ENCODE measurements around the gene GRB2. TPM values are rescaled to one million over a fixed set of nuclear protein-coding genes. Genes with fewer than 3 reads are reported as not detected.

GRB2 gene
- total and polyA plus RNA-seq, 10 of the 15 experiments (the other 5 are each of a cell fraction or from before 2014, with no cell fraction given), result 113 to 268 (median 158) TPM

DNA sequence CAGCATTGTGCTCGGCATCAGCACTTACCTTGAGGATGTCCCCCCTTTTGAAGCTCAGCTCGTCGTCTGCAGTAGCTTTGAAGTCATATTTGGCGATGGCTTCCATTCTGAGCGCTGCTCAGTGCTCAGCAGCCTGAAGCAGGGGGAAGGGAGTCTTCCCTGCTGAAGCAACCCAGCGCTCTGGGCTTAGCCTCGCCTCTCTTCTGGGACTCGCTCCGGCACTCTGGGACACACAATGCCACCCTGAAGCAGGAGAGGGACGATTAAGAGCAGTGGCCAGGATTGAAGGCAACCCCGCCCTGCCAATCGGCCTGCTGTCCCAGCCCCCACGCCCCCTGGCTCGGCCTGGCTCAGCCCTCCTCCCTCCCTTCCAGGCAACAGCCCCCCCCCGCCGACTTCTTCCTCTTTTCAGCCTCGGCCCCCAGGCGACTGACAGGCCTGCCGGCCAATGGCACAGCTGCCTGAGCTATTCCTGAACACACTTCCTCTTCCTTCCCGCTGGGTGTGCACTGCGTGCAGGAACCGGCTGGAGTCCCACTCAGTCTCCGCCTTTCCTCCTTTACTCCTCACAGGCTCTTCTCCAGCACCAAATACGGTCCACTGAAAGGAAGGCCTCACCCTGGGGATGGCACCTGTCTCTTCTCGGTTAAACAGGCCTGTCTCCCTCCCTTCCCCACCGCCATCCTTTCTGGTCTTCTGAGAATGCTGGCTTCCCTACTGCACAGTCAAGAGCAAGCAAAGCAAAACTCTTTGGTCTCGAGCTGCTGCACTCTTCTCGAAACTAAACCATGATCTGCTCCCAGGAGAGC lies 11.8 kb downstream of the GRB2 start (continued):
- TF ChIP-seq, protein P1, sequence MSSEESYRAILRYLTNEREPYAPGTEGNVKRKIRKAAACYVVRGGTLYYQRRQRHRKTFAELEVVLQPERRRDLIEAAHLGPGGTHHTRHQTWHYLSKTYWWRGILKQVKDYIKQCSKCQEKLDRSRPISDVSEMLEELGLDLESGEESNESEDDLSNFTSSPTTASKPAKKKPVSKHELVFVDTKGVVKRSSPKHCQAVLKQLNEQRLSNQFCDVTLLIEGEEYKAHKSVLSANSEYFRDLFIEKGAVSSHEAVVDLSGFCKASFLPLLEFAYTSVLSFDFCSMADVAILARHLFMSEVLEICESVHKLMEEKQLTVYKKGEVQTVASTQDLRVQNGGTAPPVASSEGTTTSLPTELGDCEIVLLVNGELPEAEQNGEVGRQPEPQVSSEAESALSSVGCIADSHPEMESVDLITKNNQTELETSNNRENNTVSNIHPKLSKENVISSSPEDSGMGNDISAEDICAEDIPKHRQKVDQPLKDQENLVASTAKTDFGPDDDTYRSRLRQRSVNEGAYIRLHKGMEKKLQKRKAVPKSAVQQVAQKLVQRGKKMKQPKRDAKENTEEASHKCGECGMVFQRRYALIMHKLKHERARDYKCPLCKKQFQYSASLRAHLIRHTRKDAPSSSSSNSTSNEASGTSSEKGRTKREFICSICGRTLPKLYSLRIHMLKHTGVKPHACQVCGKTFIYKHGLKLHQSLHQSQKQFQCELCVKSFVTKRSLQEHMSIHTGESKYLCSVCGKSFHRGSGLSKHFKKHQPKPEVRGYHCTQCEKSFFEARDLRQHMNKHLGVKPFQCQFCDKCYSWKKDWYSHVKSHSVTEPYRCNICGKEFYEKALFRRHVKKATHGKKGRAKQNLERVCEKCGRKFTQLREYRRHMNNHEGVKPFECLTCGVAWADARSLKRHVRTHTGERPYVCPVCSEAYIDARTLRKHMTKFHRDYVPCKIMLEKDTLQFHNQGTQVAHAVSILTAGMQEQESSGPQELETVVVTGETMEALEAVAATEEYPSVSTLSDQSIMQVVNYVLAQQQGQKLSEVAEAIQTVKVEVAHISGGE (CRISPR knock-in tag; IDR thresholded peaks at IDR 0.05), result peak; percentile 60
- no peak for TF ChIP-seq BRCA1 (IDR thresholded peaks at IDR 0.05; ENCODE audit: low read depth, low read length)
- TF ChIP-seq BCL11A (IDR thresholded peaks at IDR 0.05; ENCODE audit: low read depth, low read length), result no peak
- TF ChIP-seq RBBP5 (conservative IDR thresholded peaks at IDR 0.05), result no peak
- peak; percentile 89; the same call in 1 of the 2 replicates for TF ChIP-seq SPI1 (IDR thresholded peaks at IDR 0.05; ENCODE audit: borderline replicate concordance, insufficient read depth, low read depth, low read length)
- peak; percentile 88 for TF ChIP-seq CHD2 (IDR thresholded peaks at IDR 0.05; ENCODE audit: borderline replicate concordance, low read depth, low read length)
- peak; percentile 68 for TF ChIP-seq POLR2AphosphoS5 (IDR thresholded peaks at IDR 0.05; ENCODE audit: low read length)
- TF ChIP-seq SUZ12 (IDR thresholded peaks at IDR 0.05; ENCODE audit: unreplicated experiment), result no peak
- TF ChIP-seq, protein P2, sequence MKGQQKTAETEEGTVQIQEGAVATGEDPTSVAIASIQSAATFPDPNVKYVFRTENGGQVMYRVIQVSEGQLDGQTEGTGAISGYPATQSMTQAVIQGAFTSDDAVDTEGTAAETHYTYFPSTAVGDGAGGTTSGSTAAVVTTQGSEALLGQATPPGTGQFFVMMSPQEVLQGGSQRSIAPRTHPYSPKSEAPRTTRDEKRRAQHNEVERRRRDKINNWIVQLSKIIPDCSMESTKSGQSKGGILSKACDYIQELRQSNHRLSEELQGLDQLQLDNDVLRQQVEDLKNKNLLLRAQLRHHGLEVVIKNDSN (IDR thresholded peaks at IDR 0.05; ENCODE audit: borderline replicate concordance, extremely low read length, insufficient read depth, low read depth, low read length), result no peak
- TF ChIP-seq CBX3 (IDR thresholded peaks at IDR 0.05; ENCODE audit: borderline replicate concordance, low read depth), result no peak
- TF ChIP-seq IRF4 (IDR thresholded peaks at IDR 0.05; ENCODE audit: low read depth, low read length), result no peak
- TF ChIP-seq TCF3 (IDR thresholded peaks at IDR 0.05; ENCODE audit: borderline replicate concordance, insufficient read depth, low read depth, low read length), result no peak
- TF ChIP-seq, protein P3, sequence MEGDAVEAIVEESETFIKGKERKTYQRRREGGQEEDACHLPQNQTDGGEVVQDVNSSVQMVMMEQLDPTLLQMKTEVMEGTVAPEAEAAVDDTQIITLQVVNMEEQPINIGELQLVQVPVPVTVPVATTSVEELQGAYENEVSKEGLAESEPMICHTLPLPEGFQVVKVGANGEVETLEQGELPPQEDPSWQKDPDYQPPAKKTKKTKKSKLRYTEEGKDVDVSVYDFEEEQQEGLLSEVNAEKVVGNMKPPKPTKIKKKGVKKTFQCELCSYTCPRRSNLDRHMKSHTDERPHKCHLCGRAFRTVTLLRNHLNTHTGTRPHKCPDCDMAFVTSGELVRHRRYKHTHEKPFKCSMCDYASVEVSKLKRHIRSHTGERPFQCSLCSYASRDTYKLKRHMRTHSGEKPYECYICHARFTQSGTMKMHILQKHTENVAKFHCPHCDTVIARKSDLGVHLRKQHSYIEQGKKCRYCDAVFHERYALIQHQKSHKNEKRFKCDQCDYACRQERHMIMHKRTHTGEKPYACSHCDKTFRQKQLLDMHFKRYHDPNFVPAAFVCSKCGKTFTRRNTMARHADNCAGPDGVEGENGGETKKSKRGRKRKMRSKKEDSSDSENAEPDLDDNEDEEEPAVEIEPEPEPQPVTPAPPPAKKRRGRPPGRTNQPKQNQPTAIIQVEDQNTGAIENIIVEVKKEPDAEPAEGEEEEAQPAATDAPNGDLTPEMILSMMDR (IDR thresholded peaks at IDR 0.05 in 2 of 3, conservative IDR thresholded peaks at IDR 0.05 in 1 of 3; ENCODE audit: control insufficient read depth in 2 of 3, extremely low read depth in 1 of 3, insufficient read depth in 1 of 3, low read depth in 3 of 3, low read length in 3 of 3), result 0 out of 6 replicates have a peak, but pooled peaks of 1 of the 3 experiments have one; percentile 3
- no peak for TF ChIP-seq ZNF622 (IDR thresholded peaks at IDR 0.05)
- no peak for TF ChIP-seq EZH2 (IDR thresholded peaks at IDR 0.05; ENCODE audit: borderline replicate concordance, control insufficient read depth, low read depth, low read length)
- TF ChIP-seq, protein P4, sequence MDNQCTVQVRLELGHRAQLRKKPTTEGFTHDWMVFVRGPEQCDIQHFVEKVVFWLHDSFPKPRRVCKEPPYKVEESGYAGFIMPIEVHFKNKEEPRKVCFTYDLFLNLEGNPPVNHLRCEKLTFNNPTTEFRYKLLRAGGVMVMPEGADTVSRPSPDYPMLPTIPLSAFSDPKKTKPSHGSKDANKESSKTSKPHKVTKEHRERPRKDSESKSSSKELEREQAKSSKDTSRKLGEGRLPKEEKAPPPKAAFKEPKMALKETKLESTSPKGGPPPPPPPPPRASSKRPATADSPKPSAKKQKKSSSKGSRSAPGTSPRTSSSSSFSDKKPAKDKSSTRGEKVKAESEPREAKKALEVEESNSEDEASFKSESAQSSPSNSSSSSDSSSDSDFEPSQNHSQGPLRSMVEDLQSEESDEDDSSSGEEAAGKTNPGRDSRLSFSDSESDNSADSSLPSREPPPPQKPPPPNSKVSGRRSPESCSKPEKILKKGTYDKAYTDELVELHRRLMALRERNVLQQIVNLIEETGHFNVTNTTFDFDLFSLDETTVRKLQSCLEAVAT (IDR thresholded peaks at IDR 0.05), result no peak
- TF ChIP-seq MYB (IDR thresholded peaks at IDR 0.05; ENCODE audit: borderline replicate concordance, low read depth, low read length), result no peak
- TF ChIP-seq EED (IDR thresholded peaks at IDR 0.05; ENCODE audit: low read depth), result peak; percentile 59
- no peak for TF ChIP-seq PML (IDR thresholded peaks at IDR 0.05; ENCODE audit: low read length)
- TF ChIP-seq IKZF2 (IDR thresholded peaks at IDR 0.05), result peak; percentile 66 to 72
- TF ChIP-seq IKZF1 (conservative IDR thresholded peaks at IDR 0.05), result peak; percentile 81
- peak; percentile 51; the same call in 1 of the 3 replicates for TF ChIP-seq POU2F2 (IDR thresholded peaks at IDR 0.05; ENCODE audit: borderline replicate concordance, low read depth, low read length)
- TF ChIP-seq CBFB (IDR thresholded peaks at IDR 0.05; ENCODE audit: low read depth), result 0 out of 2 replicates have a peak, but pooled peaks have one; percentile 22

All from GM12878 (cell line).